Testis (tissue), 2 donors: Measurements from ENCODE around the gene MSI2.

Experiments used
- CTCF ChIP-seq, 3 experiments: fragments of 450-650 bp in 2 of 3; fragments of 200-600 bp in 1 of 3; sonication (generic) in 1 of 3; IDR thresholded peaks; one replicate each; pipeline ENCODE4 v1.5.1; 2016 to 2019; ENCODE audit warnings: antibody characterized with exemption in 3 of 3, mild to moderate bottlenecking in 2 of 3, moderate library complexity in 1 of 3
- POLR2A ChIP-seq: fragments of 450-650 bp; IDR thresholded peaks from one replicate; pipeline ENCODE4 v1.6.1; 2017; ENCODE audit warnings: antibody characterized with exemption, mild to moderate bottlenecking, moderate library complexity

GRCh38 chr17:57494443-57494842, 238.1 kb downstream of the MSI2 start:
- TF ChIP-seq CTCF (IDR thresholded peaks at IDR 0.05) (no peak), POLR2A (no peak)
